CD14-positive monocyte (primary cell): Measurements from ENCODE around the gene GTF2I. TPM values are rescaled to one million over a fixed set of nuclear protein-coding genes. Genes with fewer than 3 reads are reported as not detected.

Experiments
- polyA plus RNA-seq, 3 donors: library from polyadenylated mRNA; depleted of rRNA in 1 of 3; unstranded in 2 of 3; stranded (reverse) in 1 of 3; fragments of 300-500 nt in 2 of 3; fragments of >200 nt in 1 of 3; fragmentation: Illumina TruSeq in 2 of 3; gene quantifications; 1 replicate in 2 of 3; 2 replicates in 1 of 3; pipeline ENCODE4 v1.2.3, GENCODE V29; 2012 to 2021

The GTF2I gene
- polyA plus RNA-seq, 3 donors: 20.9 to 87.8 (median 28.2) TPM

Other genes with a start within 250 kb of the GTF2I start
- not detected for gene GTF2IRD1, start 203.8 kb upstream of the GTF2I start, polyA plus RNA-seq
- gene NCF1, start 116.3 kb downstream of the GTF2I start, polyA plus RNA-seq: 1,000 to 10,000 TPM in 1 of 3 donors, 100 to 1,000 TPM in 2; 489 to 1,218 (median 508) TPM
- gene GTF2IRD2, start 193.9 kb downstream of the GTF2I start, polyA plus RNA-seq: 10 to 100 TPM in 2 of 3 donors, 1 to 10 TPM in 1; 7.3 to 12.7 (median 11.3) TPM